GM23248 (cell line): ENCODE results near the gene RAD21L1.

Source experiments
- EZH2 ChIP-seq: fragments of 200-600 bp; sonication (generic); IDR thresholded peaks from 2 replicates; pipeline ENCODE4 v1.6.1; 2018; ENCODE audit warnings: antibody characterized with exemption, mild to moderate bottlenecking; ENCODE audit not compliant: insufficient read depth, poor library complexity, severe bottlenecking
- EZH2phosphoT487 ChIP-seq: fragments of 200-600 bp; sonication (generic); IDR thresholded peaks from 2 replicates; pipeline ENCODE4 v1.6.1; 2018; ENCODE audit warnings: antibody characterized with exemption, moderate library complexity, mild to moderate bottlenecking, low read depth; ENCODE audit not compliant: insufficient read depth

DNA sequence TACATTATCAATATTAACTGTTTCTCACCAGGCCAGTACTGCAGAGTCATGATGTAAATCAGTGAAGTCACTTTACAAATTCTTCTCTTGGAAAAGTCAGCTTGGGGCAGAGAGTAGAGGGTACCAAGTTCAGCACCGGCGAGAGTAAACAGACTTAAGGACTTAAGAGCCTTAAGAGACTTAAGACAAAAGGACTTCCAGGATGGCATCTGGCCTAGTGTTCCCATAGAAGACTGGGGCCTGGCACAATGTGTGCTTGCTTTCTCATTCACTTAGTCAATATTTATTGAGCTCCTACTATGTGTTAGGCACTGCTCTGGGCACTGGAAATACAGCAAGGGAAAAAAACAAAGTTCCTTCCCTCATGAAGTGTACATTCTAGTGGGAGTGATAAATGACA lies 38.9 kb downstream of the RAD21L1 start:
- TF ChIP-seq EZH2 (no peak), EZH2phosphoT487 (no peak)
